Measurements from ENCODE around the gene INPP5B. TPM values are rescaled to one million over a fixed set of nuclear protein-coding genes. Genes with fewer than 3 reads are reported as not detected.
"Not testable (repeated sequence)": the region's sequence is repeated elsewhere in the genome, so short reads cannot be mapped to it uniquely, and the experiment has no call there.

INPP5B gene
- total RNA-seq, 1 experiment from 2014 or later: 47.0 TPM

DNA sequence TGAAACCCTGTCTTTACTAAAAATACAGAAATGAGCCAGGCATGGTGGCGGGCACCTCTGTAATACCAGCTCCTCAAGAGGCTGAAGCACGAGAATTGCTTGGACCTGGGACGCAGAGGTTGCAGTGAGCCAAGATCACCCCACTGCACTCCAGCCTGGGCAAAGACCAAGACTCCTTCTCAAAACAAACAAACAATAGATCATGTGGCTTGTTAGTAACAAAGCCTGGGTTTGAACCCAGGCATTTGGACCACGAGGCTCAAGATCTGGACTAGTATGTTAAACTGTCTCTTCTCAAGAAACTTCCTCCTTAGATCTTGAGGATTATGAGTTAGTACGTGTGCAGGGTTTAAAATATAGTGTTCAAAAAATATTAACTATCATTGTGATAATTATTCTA, 1.6 kb downstream of the INPP5B start:
- H2AFZ ChIP-seq (ENCODE audit: low read length): no peak overlapping the region
- H3K9me2 ChIP-seq (replicated peaks; ENCODE audit: insufficient read depth, low read length): no peaks in the 10 kb centered on the region
- H3K4me2 ChIP-seq (ENCODE audit: low read depth, low read length, poor library complexity, severe bottlenecking): peak overlapping the region; percentile 84

DNA sequence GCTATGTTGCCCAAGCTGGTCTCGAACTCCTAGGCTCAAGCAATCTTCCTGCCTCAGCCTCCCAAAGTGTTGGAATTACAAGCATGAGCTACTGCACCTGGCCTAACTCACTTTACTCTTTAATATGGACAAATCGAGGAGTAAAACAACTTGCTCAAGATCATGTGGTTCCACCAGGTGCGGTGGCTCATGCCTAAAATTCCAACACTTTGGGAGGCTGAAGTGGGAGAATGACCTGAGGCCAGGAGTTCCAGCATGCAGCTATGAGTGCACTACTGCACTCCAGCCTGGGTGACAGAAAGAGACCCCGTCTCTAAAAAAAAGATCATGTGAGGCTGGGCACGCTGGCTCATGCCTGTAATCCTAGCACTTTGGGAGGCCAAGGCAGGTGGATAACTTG, 2.0 kb downstream of the INPP5B start:
- no peak overlapping the region for H3K27ac ChIP-seq (ENCODE audit: low read length)
- no peaks in the 10 kb centered on the region for H3K36me3 ChIP-seq (ENCODE audit: insufficient read depth, low read length)
- no peaks in the 10 kb centered on the region for H3K79me2 ChIP-seq (ENCODE audit: low read length)
- H3K4me3 ChIP-seq (ENCODE audit: low read length): no peak overlapping the region
- H3K4me2 ChIP-seq (ENCODE audit: low read depth, low read length, poor library complexity, severe bottlenecking): no peak overlapping the region
- H3K9me3 ChIP-seq (ENCODE audit: low read length): no peaks in the 10 kb centered on the region
- no peak overlapping the region for H2AFZ ChIP-seq (ENCODE audit: low read length)
- no peaks in the 10 kb centered on the region for H3K27me3 ChIP-seq (ENCODE audit: low read length)
- DNase-seq: no peak
- H4K20me1 ChIP-seq (ENCODE audit: insufficient read depth, low read depth, low read length): no peaks in the 10 kb centered on the region
- no peak overlapping the region for H3K9ac ChIP-seq (ENCODE audit: low read length)
- no peaks in the 10 kb centered on the region for H3K9me2 ChIP-seq (replicated peaks; ENCODE audit: insufficient read depth, low read length)
- peaks cover 37% of the 10 kb centered on the region for H3K4me1 ChIP-seq (ENCODE audit: low read length)

More for the DNA sequence above, 1.6 kb downstream of the INPP5B start:
- Histone ChIP-seq H3K9ac (ENCODE audit: low read length) (peak overlapping the region; percentile 83; the same call in 1 of the 2 replicates), H3K36me3 (ENCODE audit: insufficient read depth, low read length) (no peaks in the 10 kb centered on the region), H3K4me1 (ENCODE audit: low read length) (peaks cover 33% of the 10 kb centered on the region), H3K4me3 (ENCODE audit: low read length) (no peak overlapping the region; the same call in 1 of the 2 replicates), H3K9me3 (ENCODE audit: low read length) (no peaks in the 10 kb centered on the region), H3K79me2 (ENCODE audit: low read length) (no peaks in the 10 kb centered on the region), H3K27ac (ENCODE audit: low read length) (no peak overlapping the region), H4K20me1 (ENCODE audit: insufficient read depth, low read depth, low read length) (no peaks in the 10 kb centered on the region), H3K27me3 (ENCODE audit: low read length) (no peaks in the 10 kb centered on the region)
- DNase-seq: no peak

DNA sequence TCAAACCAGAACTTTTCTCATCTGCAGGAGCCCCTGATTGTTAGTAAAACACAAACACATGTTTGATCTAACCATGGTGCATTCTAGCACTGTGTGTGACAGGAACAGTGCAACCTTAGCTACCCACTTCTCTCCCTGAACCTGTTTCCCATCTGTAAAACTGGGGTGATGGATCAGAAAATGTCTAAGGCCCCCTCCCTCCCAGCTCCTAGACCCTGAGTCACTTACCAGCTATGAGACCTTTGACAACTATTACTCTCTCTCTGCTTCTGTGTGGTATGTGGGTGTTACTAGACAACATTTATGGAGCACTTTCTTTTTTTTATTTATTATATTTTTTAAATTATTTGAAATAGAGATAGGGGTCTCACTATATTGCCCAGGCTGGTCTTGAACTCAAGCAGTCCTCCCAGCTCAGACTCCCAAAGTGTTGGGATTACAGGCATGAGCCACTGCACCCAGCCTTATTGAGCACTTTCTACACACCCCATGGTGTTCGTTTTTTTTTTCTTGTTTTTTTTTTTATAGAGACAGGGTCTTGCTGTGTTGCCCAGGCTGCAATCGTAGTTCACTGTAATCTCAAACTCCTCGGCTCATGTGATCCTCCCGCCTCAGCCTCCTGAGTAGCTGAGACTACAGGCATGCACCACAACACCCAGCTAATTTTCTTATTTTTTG, 2.6 kb downstream of the INPP5B start:
- H3K36me3 ChIP-seq (ENCODE audit: insufficient read depth, low read length): no peaks in the 10 kb centered on the region
- H3K9ac ChIP-seq (ENCODE audit: low read length): no peak overlapping the region
- no peak overlapping the region for H2AFZ ChIP-seq (ENCODE audit: low read length)
- no peak overlapping the region for H3K27ac ChIP-seq (ENCODE audit: low read length)
- no peaks in the 10 kb centered on the region for H3K9me3 ChIP-seq (ENCODE audit: low read length)
- DNase-seq: no peak
- H4K20me1 ChIP-seq (ENCODE audit: insufficient read depth, low read depth, low read length): no peaks in the 10 kb centered on the region
- no peak overlapping the region for H3K4me3 ChIP-seq (ENCODE audit: low read length)
- H3K9me2 ChIP-seq (replicated peaks; ENCODE audit: insufficient read depth, low read length): no peaks in the 10 kb centered on the region
- no peak overlapping the region for H3K4me2 ChIP-seq (ENCODE audit: low read depth, low read length, poor library complexity, severe bottlenecking)
- H3K79me2 ChIP-seq (ENCODE audit: low read length): no peaks in the 10 kb centered on the region
- H3K4me1 ChIP-seq (ENCODE audit: low read length): peaks cover 38% of the 10 kb centered on the region
- no peaks in the 10 kb centered on the region for H3K27me3 ChIP-seq (ENCODE audit: low read length)

DNA sequence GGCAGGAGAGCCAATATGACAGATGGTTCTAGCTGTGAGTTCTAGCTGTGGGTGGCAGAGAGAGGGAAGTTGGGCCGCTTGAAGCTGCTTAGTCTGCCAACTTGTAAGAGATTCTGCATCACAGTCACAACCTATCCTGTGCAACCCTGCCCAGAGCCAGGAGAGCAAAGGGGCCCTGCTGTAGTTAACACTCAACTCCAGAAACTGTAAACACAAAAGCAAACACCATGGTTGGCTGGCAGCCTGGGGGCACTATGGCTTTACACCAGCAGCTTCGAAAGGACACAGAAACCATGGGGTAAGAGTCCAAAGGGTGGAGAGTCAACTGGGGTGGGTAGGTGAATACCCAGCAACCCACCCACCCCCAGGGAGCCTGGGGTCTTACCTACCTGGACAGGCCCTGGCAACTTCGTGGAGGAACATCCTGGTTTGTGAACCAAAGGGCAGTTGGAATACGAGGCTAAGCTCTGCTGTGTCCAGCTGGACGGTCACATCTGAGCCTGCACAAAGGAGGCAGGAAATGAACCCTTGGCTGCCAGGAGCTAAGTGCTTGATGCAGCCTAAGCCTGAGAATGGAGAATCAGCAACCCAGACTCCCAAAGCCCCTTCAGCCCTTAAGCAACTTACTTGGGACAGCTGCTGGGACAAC, 6.4 kb downstream of the INPP5B start:
- no peak overlapping the region for H3K9ac ChIP-seq (ENCODE audit: low read length)
- peaks cover 6% of the 10 kb centered on the region for H3K4me1 ChIP-seq (ENCODE audit: low read length)
- no peaks in the 10 kb centered on the region for H3K27me3 ChIP-seq (ENCODE audit: low read length)
- no peaks in the 10 kb centered on the region for H3K36me3 ChIP-seq (ENCODE audit: insufficient read depth, low read length)
- H4K20me1 ChIP-seq (ENCODE audit: insufficient read depth, low read depth, low read length): no peaks in the 10 kb centered on the region
- H2AFZ ChIP-seq (ENCODE audit: low read length): no peak overlapping the region
- no peak overlapping the region for H3K4me2 ChIP-seq (ENCODE audit: low read depth, low read length, poor library complexity, severe bottlenecking)
- no peaks in the 10 kb centered on the region for H3K9me2 ChIP-seq (replicated peaks; ENCODE audit: insufficient read depth, low read length)
- no peak for DNase-seq
- H3K9me3 ChIP-seq (ENCODE audit: low read length): no peaks in the 10 kb centered on the region
- no peak overlapping the region for H3K27ac ChIP-seq (ENCODE audit: low read length)
- H3K4me3 ChIP-seq (ENCODE audit: low read length): no peak overlapping the region
- no peaks in the 10 kb centered on the region for H3K79me2 ChIP-seq (ENCODE audit: low read length)

DNA sequence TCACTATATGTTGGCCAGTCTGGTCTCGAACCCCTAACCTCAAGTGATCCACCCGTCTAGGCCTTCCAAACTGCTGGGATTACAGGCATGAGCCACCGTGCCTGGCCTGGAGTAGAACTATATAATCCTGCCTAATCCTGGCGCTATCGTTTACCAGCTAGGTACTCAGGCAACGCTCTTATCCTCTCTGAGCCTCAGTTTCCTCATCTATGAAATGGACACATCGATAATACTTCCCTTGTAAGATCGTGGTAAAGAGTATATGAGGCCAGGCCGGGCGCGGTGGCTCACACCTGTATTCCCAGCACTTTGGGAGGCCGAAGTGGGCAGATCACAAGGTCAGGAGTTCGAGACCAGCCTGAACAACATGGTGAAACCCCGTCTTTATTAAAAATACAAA, 10.1 kb downstream of the INPP5B start:
- DNase-seq; H3K79me2 ChIP-seq (ENCODE audit: low read length); H3K27ac ChIP-seq (ENCODE audit: low read length); H3K9ac ChIP-seq (ENCODE audit: low read length); H2AFZ ChIP-seq (ENCODE audit: low read length); H4K20me1 ChIP-seq (ENCODE audit: insufficient read depth, low read depth, low read length); H3K36me3 ChIP-seq (ENCODE audit: insufficient read depth, low read length); H3K4me2 ChIP-seq (ENCODE audit: low read depth, low read length, poor library complexity, severe bottlenecking); H3K4me3 ChIP-seq (ENCODE audit: low read length); H3K9me2 ChIP-seq (replicated peaks; ENCODE audit: insufficient read depth, low read length); H3K9me3 ChIP-seq (ENCODE audit: low read length); H3K27me3 ChIP-seq (ENCODE audit: low read length): not testable (repeated sequence)
- H3K4me1 ChIP-seq (ENCODE audit: low read length): peaks cover 17% of the 10 kb centered on the region

DNA sequence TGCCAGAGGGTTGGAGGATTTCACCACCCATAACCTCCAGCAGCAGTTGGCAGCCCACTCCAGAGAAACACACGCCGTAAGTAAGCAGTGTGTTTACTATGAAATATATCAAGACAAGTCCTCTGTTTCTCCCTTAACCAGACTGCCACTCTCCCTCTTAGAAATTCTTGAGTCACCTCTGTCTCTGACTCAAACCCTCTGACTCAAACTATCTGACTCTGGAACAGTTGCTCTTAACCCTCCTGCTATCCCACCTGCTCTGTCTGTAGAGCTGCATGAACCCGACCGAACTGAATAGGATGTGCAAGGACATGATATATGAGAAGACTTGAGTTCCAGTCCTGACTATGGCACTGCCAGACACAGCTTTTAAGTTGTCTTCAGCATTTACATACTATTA, 14.1 kb downstream of the INPP5B start:
- Histone ChIP-seq H3K36me3 (ENCODE audit: insufficient read depth, low read length) (no peaks in the 10 kb centered on the region), H3K9ac (ENCODE audit: low read length) (peak overlapping the region; percentile 74), H2AFZ (ENCODE audit: low read length) (no peak overlapping the region), H3K9me3 (ENCODE audit: low read length) (no peaks in the 10 kb centered on the region), H3K4me2 (ENCODE audit: low read depth, low read length, poor library complexity, severe bottlenecking) (peak overlapping the region; percentile 93), H3K27ac (ENCODE audit: low read length) (no peak overlapping the region), H3K4me1 (ENCODE audit: low read length) (peaks cover 33% of the 10 kb centered on the region), H3K79me2 (ENCODE audit: low read length) (peaks cover 38% of the 10 kb centered on the region), H4K20me1 (ENCODE audit: insufficient read depth, low read depth, low read length) (peaks cover 5% of the 10 kb centered on the region; the same call in 1 of the 2 replicates), H3K4me3 (ENCODE audit: low read length) (peak overlapping the region; percentile 100; the same call in 1 of the 2 replicates), H3K9me2 (replicated peaks; ENCODE audit: insufficient read depth, low read length) (no peaks in the 10 kb centered on the region), H3K27me3 (ENCODE audit: low read length) (no peaks in the 10 kb centered on the region)
- no peak for DNase-seq

DNA sequence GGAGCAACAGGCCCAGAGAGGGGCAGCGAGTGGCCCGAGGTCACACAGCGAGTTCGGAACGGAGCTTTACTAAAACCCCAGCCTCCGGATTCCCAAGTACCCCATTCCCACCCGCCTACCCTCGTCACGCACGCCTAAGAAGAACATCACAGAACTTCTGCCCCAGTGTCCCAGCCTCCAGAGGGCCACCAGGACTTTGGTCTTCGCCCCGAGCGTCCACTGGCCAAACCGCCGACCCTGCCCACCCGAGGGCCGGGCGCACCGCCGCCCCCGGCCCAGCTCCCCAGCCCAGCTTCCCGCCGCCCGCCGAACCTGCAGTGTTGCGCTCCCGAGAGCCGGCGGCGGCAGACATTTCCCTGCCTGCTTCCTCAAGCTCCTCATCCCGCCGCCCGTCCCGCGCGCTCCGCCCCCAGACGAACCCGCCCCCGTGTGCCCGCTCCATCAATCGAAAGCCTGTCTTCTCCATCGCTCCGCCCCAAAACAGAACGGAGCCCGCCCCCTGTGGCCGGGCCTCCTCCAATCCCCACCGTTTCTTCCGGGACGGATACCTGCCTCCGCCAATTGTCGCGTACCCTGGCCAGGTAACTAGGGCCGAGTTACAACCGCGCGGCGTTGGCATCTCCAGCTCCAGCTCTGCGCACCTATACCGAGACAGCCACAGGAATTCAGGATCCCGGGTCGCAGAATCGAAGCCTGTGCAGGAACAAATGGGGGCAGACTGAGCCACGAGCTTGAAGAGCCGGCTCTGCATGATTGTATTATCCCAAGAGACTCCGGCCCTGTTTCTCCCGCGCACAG, 15.3 kb downstream of the INPP5B start:
- peak; percentile 99 for DNase-seq
- Histone ChIP-seq H3K4me2 (ENCODE audit: low read depth, low read length, poor library complexity, severe bottlenecking) (peak overlapping the region; percentile 100), H3K4me3 (ENCODE audit: low read length) (peak overlapping the region; percentile 100), H3K79me2 (ENCODE audit: low read length) (peaks cover 49% of the 10 kb centered on the region), H3K4me1 (ENCODE audit: low read length) (peaks cover 44% of the 10 kb centered on the region), H3K27me3 (ENCODE audit: low read length) (no peaks in the 10 kb centered on the region), H3K9me2 (replicated peaks; ENCODE audit: insufficient read depth, low read length) (no peaks in the 10 kb centered on the region), H3K36me3 (ENCODE audit: insufficient read depth, low read length) (no peaks in the 10 kb centered on the region), H3K9me3 (ENCODE audit: low read length) (no peaks in the 10 kb centered on the region), H4K20me1 (ENCODE audit: insufficient read depth, low read depth, low read length) (peaks cover 5% of the 10 kb centered on the region; the same call in 1 of the 2 replicates), H2AFZ (ENCODE audit: low read length) (peak overlapping the region; percentile 62; the same call in 1 of the 2 replicates), H3K9ac (ENCODE audit: low read length) (peak overlapping the region; percentile 92), H3K27ac (ENCODE audit: low read length) (peak overlapping the region; percentile 62)

DNA sequence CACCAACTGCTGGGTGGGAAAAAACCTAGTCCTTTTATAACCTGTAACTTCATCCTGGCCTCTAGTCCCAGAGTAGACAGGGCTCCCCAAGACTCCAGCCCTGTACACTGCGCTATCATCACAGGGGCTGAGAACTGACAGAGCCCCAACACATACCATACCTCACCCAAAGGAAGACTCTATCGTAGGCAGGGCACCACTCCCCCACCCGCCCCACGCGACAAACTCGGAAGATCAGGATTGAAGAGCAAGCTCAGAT, 15.8 kb downstream of the INPP5B start:
- Histone ChIP-seq H3K4me2 (ENCODE audit: low read depth, low read length, poor library complexity, severe bottlenecking) (peak overlapping the region; percentile 100), H3K4me1 (ENCODE audit: low read length) (peaks cover 50% of the 10 kb centered on the region), H3K27ac (ENCODE audit: low read length) (peak overlapping the region; percentile 62), H3K9me2 (replicated peaks; ENCODE audit: insufficient read depth, low read length) (no peaks in the 10 kb centered on the region), H4K20me1 (ENCODE audit: insufficient read depth, low read depth, low read length) (peaks cover 5% of the 10 kb centered on the region; the same call in 1 of the 2 replicates), H3K27me3 (ENCODE audit: low read length) (no peaks in the 10 kb centered on the region), H3K9ac (ENCODE audit: low read length) (peak overlapping the region; percentile 92), H3K4me3 (ENCODE audit: low read length) (peak overlapping the region; percentile 100), H3K79me2 (ENCODE audit: low read length) (peaks cover 53% of the 10 kb centered on the region), H3K9me3 (ENCODE audit: low read length) (no peaks in the 10 kb centered on the region), H2AFZ (ENCODE audit: low read length) (peak overlapping the region; percentile 45; the same call in 1 of the 2 replicates), H3K36me3 (ENCODE audit: insufficient read depth, low read length) (no peaks in the 10 kb centered on the region)
- DNase-seq: no peak
